Suprapubic skin (tissue), 4 donors: ENCODE results near the gene MAOA. TPM values are rescaled to one million over a fixed set of nuclear protein-coding genes. Genes with fewer than 3 reads are reported as not detected.

Experiments
- DNase-seq, 2 donors: peaks; one replicate each; pipeline ENCODE4 v3.0.0-alpha.2; 2019; ENCODE audit warnings: low spot score in 2 of 2
- H3K27ac ChIP-seq: fragments of 200-600 bp; sonication (generic); one replicate; pipeline ENCODE4 v1.5.1; 2019
- H3K27me3 ChIP-seq: fragments of 200-600 bp; sonication (generic); one replicate; pipeline ENCODE4 v1.5.1; 2019
- H3K36me3 ChIP-seq: fragments of 200-600 bp; sonication (generic); one replicate; pipeline ENCODE4 v1.5.1; 2019
- H3K4me1 ChIP-seq: fragments of 200-600 bp; sonication (generic); one replicate; pipeline ENCODE4 v1.5.1; 2019
- H3K4me3 ChIP-seq: fragments of 200-600 bp; sonication (generic); one replicate; pipeline ENCODE4 v1.5.1; 2019; ENCODE audit warnings: mild to moderate bottlenecking
- H3K9me3 ChIP-seq: fragments of 200-600 bp; sonication (generic); one replicate; pipeline ENCODE4 v1.5.1; 2019
- EP300 ChIP-seq: sonication (generic); formaldehyde crosslinking; IDR thresholded peaks from one replicate; pipeline ENCODE4 v1.6.1; 2017; ENCODE audit warnings: antibody characterized with exemption
- POLR2A ChIP-seq, 2 donors: fragments of 450-650 bp; IDR thresholded peaks; one replicate each; pipeline ENCODE4 v1.6.1; 2017; ENCODE audit warnings: antibody characterized with exemption in 2 of 2, mild to moderate bottlenecking in 2 of 2, moderate library complexity in 2 of 2
- POLR2AphosphoS5 ChIP-seq, 3 donors: sonication (generic); formaldehyde crosslinking; IDR thresholded peaks; one replicate each; pipeline ENCODE4 v1.6.1; 2017; ENCODE audit warnings: antibody characterized with exemption in 3 of 3
- WGBS: methylation state at CpG from one replicate; pipeline ENCODE4 v1.1.5; 2018; 5-methylcytosine and 5-hydroxymethylcytosine counted together
- total RNA-seq, 4 donors: library from RNA; depleted of rRNA; stranded (reverse); fragments of >200 nt; gene quantifications; one replicate each; pipeline ENCODE4 v1.1.0, GENCODE V29; 2016
- TF ChIP-seq, protein P1 (sequence below), 2 donors: fragments of 200-600 bp in 1 of 2; fragments of 450-650 bp in 1 of 2; sonication (generic) in 1 of 2; IDR thresholded peaks; one replicate each; pipeline ENCODE4 v1.5.1; 2016 to 2019; ENCODE audit warnings: antibody characterized with exemption in 2 of 2, mild to moderate bottlenecking in 1 of 2, moderate library complexity in 1 of 2

The MAOA gene
- total RNA-seq, 4 donors from 2014 or later: 123 to 166 (median 132) TPM

GRCh38 chrX:43641691-43642090 is 14.4 kb upstream of the MAOA start:
- Histone ChIP-seq H3K27ac (no peak overlapping the region), H3K4me3 (no peak overlapping the region), H3K27me3 (no peaks in the 10 kb centered on the region), H3K9me3 (no peaks in the 10 kb centered on the region), H3K36me3 (no peaks in the 10 kb centered on the region), H3K4me1 (peaks cover 10% of the 10 kb centered on the region)
- no peak for TF ChIP-seq EP300
- TF ChIP-seq POLR2A (IDR thresholded peaks at IDR 0.05): no peak
- TF ChIP-seq POLR2AphosphoS5 (IDR thresholded peaks at IDR 0.05): no peak
- TF ChIP-seq, protein P1, sequence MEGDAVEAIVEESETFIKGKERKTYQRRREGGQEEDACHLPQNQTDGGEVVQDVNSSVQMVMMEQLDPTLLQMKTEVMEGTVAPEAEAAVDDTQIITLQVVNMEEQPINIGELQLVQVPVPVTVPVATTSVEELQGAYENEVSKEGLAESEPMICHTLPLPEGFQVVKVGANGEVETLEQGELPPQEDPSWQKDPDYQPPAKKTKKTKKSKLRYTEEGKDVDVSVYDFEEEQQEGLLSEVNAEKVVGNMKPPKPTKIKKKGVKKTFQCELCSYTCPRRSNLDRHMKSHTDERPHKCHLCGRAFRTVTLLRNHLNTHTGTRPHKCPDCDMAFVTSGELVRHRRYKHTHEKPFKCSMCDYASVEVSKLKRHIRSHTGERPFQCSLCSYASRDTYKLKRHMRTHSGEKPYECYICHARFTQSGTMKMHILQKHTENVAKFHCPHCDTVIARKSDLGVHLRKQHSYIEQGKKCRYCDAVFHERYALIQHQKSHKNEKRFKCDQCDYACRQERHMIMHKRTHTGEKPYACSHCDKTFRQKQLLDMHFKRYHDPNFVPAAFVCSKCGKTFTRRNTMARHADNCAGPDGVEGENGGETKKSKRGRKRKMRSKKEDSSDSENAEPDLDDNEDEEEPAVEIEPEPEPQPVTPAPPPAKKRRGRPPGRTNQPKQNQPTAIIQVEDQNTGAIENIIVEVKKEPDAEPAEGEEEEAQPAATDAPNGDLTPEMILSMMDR (IDR thresholded peaks at IDR 0.05): no peak
- no peak for DNase-seq

- Histone ChIP-seq H3K27me3 (no peaks in the 10 kb centered on the region), H3K4me1 (peaks cover 10% of the 10 kb centered on the region), H3K27ac (no peak overlapping the region), H3K9me3 (no peaks in the 10 kb centered on the region), H3K4me3 (no peak overlapping the region), H3K36me3 (no peaks in the 10 kb centered on the region)
- TF ChIP-seq, protein P1 (IDR thresholded peaks at IDR 0.05): no peak
- TF ChIP-seq POLR2AphosphoS5 (IDR thresholded peaks at IDR 0.05) (no peak), EP300 (no peak), POLR2A (IDR thresholded peaks at IDR 0.05) (no peak)
- no peak for DNase-seq
- WGBS: 85% methylated on average over 1 of the region's 1 CpG
Measured at GRCh38 chrX:43643201-43643600, 12.9 kb upstream of the MAOA start.

DNA sequence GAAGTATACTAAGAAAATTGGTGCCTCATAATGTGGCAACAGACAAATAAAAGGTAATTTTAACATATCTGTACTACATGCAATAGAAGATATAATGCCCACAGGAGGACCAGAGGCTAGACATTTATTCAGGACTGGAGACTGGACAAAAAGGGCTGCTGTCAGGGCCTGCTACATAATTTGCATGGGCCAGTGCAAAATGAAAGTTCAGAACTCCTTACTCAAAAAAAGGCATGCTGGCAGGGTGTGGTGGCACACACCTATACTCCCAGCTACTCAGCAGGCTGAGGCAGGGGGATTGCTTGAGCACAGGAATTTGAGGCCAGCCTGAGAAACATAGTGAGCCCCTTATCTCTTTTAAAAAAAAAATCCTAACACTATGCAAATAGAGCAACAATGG is 12.4 kb upstream of the MAOA start:
- DNase-seq: no peak
- H3K27ac ChIP-seq: no peak overlapping the region
- no peaks in the 10 kb centered on the region for H3K36me3 ChIP-seq
- TF ChIP-seq EP300 (no peak), POLR2A (IDR thresholded peaks at IDR 0.05) (no peak), POLR2AphosphoS5 (IDR thresholded peaks at IDR 0.05) (no peak)
- TF ChIP-seq, protein P1 (IDR thresholded peaks at IDR 0.05): no peak
- no peak overlapping the region for H3K4me3 ChIP-seq
- H3K27me3 ChIP-seq: no peaks in the 10 kb centered on the region
- H3K9me3 ChIP-seq: no peaks in the 10 kb centered on the region
- H3K4me1 ChIP-seq: peaks cover 10% of the 10 kb centered on the region

- Histone ChIP-seq H3K27me3 (no peaks in the 10 kb centered on the region), H3K36me3 (no peaks in the 10 kb centered on the region), H3K9me3 (no peaks in the 10 kb centered on the region), H3K27ac (peak overlapping the region; percentile 48), H3K4me1 (peaks cover 10% of the 10 kb centered on the region), H3K4me3 (no peak overlapping the region)
- WGBS: 27% methylated on average over 3 of the region's 3 CpGs
- DNase-seq: no peak
- TF ChIP-seq POLR2AphosphoS5 (IDR thresholded peaks at IDR 0.05) (no peak), POLR2A (IDR thresholded peaks at IDR 0.05) (no peak)
Measured at GRCh38 chrX:43644124-43644701, 11.9 kb upstream of the MAOA start.

GRCh38 chrX:43646800-43647199 is 9.3 kb upstream of the MAOA start:
- TF ChIP-seq, protein P1 (IDR thresholded peaks at IDR 0.05): no peak
- no peaks in the 10 kb centered on the region for H3K9me3 ChIP-seq
- no peaks in the 10 kb centered on the region for H3K27me3 ChIP-seq
- H3K27ac ChIP-seq: no peak overlapping the region
- no peaks in the 10 kb centered on the region for H3K36me3 ChIP-seq
- no peak for DNase-seq
- H3K4me3 ChIP-seq: no peak overlapping the region
- WGBS: 80% methylated on average over 3 of the region's 3 CpGs
- H3K4me1 ChIP-seq: peaks cover 10% of the 10 kb centered on the region
